DND-41 (cell line): ENCODE results near the gene SGCG.

Experiments
- ATAC-seq: fragments of 200-7000 bp; cut with Tn5 transposase; 3 replicates; pipeline ENCODE4 v1.9.1; 2021; ENCODE audit warnings: low read depth; ENCODE audit not compliant: insufficient read depth
- DNase-seq: peaks from one replicate; pipeline ENCODE4 v3.0.0-alpha.2; 2020
- H2AFZ ChIP-seq: 2 replicates; pipeline ENCODE4 v1.6.0; 2012; ENCODE audit warnings: low read depth, low read length
- H3K27ac ChIP-seq: 2 replicates; pipeline ENCODE4 v1.5.1; 2012; ENCODE audit warnings: low read length, inconsistent platforms
- H3K27me3 ChIP-seq: fragments of 200-600 bp; sonication (generic); 2 replicates; pipeline ENCODE4 v1.6.0; 2012; ENCODE audit warnings: low read length, mild to moderate bottlenecking, inconsistent platforms; ENCODE audit not compliant: insufficient read depth, poor library complexity
- H3K36me3 ChIP-seq: 2 replicates; pipeline ENCODE4 v1.5.1; 2012; ENCODE audit warnings: low read length, inconsistent platforms; ENCODE audit not compliant: insufficient read depth
- H3K4me1 ChIP-seq: 2 replicates; pipeline ENCODE4 v1.5.1; 2012; ENCODE audit warnings: mild to moderate bottlenecking, low read length; ENCODE audit not compliant: insufficient read depth
- H3K4me2 ChIP-seq: 2 replicates; pipeline ENCODE4 v1.6.0; 2012; ENCODE audit warnings: mild to moderate bottlenecking, moderate library complexity, low read length, inconsistent platforms; ENCODE audit not compliant: insufficient read depth
- H3K4me3 ChIP-seq, 2 experiments: fragments of 200-600 bp in 1 of 2; shearing (Covaris generic) in 1 of 2; 2 replicates each; pipeline ENCODE4 v1.5.1; 2012 to 2016; ENCODE audit warnings: inconsistent platforms in 2 of 2, low read length in 2 of 2, mild to moderate bottlenecking in 2 of 2, low read depth in 1 of 2, moderate library complexity in 1 of 2
- H3K79me2 ChIP-seq: 2 replicates; pipeline ENCODE4 v1.6.0; 2012; ENCODE audit warnings: low read length, inconsistent platforms; ENCODE audit not compliant: insufficient read depth
- H3K9ac ChIP-seq: 2 replicates; pipeline ENCODE4 v1.6.0; 2012; ENCODE audit warnings: low read depth, mild to moderate bottlenecking, inconsistent platforms, low read length, moderate library complexity
- H3K9me3 ChIP-seq: 2 replicates; pipeline ENCODE4 v1.5.1; 2012; ENCODE audit warnings: low read length, moderate library complexity, mild to moderate bottlenecking, inconsistent platforms; ENCODE audit not compliant: insufficient read depth, severe bottlenecking
- H4K20me1 ChIP-seq: 2 replicates; pipeline ENCODE4 v1.6.0; 2012; ENCODE audit warnings: low read length; ENCODE audit not compliant: insufficient read depth
- EZH2 ChIP-seq: IDR thresholded peaks from 3 replicates; pipeline ENCODE4 v1.6.1; 2012; ENCODE audit warnings: borderline replicate concordance, low read depth, mild to moderate bottlenecking, moderate library complexity, low read length, inconsistent platforms; ENCODE audit not compliant: severe bottlenecking
- TF ChIP-seq, protein P1 (sequence below): IDR thresholded peaks from 2 replicates; pipeline ENCODE4 v1.5.1; 2012; ENCODE audit warnings: borderline replicate concordance, low read length, moderate library complexity, mild to moderate bottlenecking; ENCODE audit not compliant: poor library complexity, severe bottlenecking; ENCODE audit errors: extremely low read depth

Gene SGCG

DNA sequence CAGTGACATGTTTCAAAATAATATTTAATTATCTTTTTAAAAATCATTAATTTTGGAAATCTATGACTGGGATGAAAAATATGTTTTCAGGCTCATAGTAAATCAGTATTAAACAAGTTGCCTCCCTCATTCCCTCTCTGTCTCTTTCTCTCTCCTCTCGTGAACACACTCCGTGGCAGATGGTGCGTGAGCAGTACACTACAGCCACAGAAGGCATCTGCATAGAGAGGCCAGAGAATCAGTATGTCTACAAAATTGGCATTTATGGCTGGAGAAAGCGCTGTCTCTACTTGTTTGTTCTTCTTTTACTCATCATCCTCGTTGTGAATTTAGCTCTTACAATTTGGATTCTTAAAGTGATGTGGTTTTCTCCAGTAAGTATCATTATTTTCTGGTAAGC is 22.7 kb downstream of the SGCG start:
- no peak for ATAC-seq
- no peak for DNase-seq
- Histone ChIP-seq H3K9ac (no peak overlapping the region), H3K4me1 (no peaks in the 10 kb centered on the region), H3K27ac (no peak overlapping the region), H3K9me3 (no peaks in the 10 kb centered on the region), H3K4me3 (no peak overlapping the region), H3K79me2 (no peaks in the 10 kb centered on the region), H4K20me1 (no peaks in the 10 kb centered on the region), H3K27me3 (no peaks in the 10 kb centered on the region), H3K36me3 (no peaks in the 10 kb centered on the region), H2AFZ (no peak overlapping the region), H3K4me2 (no peak overlapping the region)
- TF ChIP-seq, protein P1, sequence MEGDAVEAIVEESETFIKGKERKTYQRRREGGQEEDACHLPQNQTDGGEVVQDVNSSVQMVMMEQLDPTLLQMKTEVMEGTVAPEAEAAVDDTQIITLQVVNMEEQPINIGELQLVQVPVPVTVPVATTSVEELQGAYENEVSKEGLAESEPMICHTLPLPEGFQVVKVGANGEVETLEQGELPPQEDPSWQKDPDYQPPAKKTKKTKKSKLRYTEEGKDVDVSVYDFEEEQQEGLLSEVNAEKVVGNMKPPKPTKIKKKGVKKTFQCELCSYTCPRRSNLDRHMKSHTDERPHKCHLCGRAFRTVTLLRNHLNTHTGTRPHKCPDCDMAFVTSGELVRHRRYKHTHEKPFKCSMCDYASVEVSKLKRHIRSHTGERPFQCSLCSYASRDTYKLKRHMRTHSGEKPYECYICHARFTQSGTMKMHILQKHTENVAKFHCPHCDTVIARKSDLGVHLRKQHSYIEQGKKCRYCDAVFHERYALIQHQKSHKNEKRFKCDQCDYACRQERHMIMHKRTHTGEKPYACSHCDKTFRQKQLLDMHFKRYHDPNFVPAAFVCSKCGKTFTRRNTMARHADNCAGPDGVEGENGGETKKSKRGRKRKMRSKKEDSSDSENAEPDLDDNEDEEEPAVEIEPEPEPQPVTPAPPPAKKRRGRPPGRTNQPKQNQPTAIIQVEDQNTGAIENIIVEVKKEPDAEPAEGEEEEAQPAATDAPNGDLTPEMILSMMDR = no peak
- TF ChIP-seq EZH2 = no peak

DNA sequence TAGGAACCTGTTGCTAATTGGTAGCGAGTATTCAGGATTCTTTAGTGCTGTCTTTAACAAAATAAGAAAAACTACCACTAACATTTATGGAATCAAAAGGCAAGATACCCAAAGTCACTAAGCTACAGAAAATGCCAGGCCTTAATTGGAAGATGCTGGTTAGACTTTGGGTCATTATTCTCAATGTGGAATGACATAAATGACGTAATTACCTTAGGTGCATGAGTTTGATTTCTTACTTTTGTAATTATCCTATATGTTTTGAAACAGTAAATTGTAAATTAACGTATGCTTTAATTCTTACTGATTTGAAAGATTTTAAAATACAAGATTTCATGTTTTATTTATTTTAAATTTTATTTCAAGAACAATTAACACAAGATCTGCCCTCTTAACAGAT is 25.0 kb downstream of the SGCG start:
- H4K20me1 ChIP-seq = no peaks in the 10 kb centered on the region
- ATAC-seq = no peak
- H2AFZ ChIP-seq = no peak overlapping the region
- no peak overlapping the region for H3K4me2 ChIP-seq
- H3K4me3 ChIP-seq = no peak overlapping the region
- no peaks in the 10 kb centered on the region for H3K27me3 ChIP-seq
- TF ChIP-seq, protein P1 = no peak
- no peak for TF ChIP-seq EZH2
- no peaks in the 10 kb centered on the region for H3K79me2 ChIP-seq
- H3K27ac ChIP-seq = no peak overlapping the region
- no peaks in the 10 kb centered on the region for H3K36me3 ChIP-seq
- no peak overlapping the region for H3K9ac ChIP-seq
- DNase-seq = no peak
- H3K9me3 ChIP-seq = no peaks in the 10 kb centered on the region
- H3K4me1 ChIP-seq = no peaks in the 10 kb centered on the region

DNA sequence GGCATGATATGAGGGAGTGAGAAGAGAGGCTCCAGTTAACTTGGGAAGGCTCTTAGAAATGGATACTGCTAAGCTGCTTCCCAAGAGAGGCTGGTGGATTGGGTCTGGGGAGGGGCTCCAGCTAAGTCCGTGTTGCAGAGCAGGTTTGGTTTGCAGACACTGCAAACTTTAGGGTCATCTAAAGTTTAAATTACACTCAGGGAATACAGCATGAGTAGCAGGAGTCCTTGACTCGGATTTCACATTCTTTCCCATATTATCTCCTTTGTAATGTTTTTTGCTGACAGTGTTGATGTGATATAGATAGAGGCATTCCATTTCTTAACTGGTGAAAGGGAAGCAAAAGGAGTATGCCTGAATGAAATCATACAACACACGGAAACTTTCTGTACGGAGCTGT is 31.9 kb downstream of the SGCG start:
- Histone ChIP-seq H3K27ac (no peak overlapping the region), H3K36me3 (no peaks in the 10 kb centered on the region), H3K27me3 (no peaks in the 10 kb centered on the region), H3K4me3 (no peak overlapping the region), H3K9ac (no peak overlapping the region), H4K20me1 (no peaks in the 10 kb centered on the region), H3K4me2 (no peak overlapping the region), H3K4me1 (no peaks in the 10 kb centered on the region), H3K79me2 (no peaks in the 10 kb centered on the region), H2AFZ (no peak overlapping the region), H3K9me3 (peaks cover 3% of the 10 kb centered on the region)
- no peak for DNase-seq
- TF ChIP-seq, protein P1 = no peak
- TF ChIP-seq EZH2 = no peak
- ATAC-seq = no peak

DNA sequence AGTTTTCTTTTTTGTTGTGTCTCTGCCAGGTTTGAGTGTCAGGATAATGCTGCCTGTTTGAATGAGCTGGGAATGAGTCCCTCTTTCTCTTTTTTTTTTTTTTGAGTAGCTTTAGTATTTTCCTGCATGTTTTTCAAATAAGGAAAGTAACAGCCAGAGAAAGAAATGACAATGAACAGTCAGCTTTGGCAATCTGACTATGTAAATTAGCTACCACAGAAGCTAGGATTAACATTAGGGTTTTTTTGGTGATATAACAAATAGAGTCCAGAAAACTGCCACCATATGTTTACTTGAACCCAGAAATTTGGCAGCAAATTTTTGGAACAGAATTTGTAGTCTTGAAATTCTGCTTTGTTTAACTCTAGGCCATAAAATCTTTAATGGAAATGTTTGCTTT is 50.5 kb downstream of the SGCG start:
- H3K36me3 ChIP-seq = no peaks in the 10 kb centered on the region
- ATAC-seq (no peak), DNase-seq (no peak)
- H3K27me3 ChIP-seq = no peaks in the 10 kb centered on the region
- no peaks in the 10 kb centered on the region for H3K4me1 ChIP-seq
- H3K79me2 ChIP-seq = no peaks in the 10 kb centered on the region
- H3K9me3 ChIP-seq = no peaks in the 10 kb centered on the region
- TF ChIP-seq, protein P1 = no peak
- TF ChIP-seq EZH2 = no peak
- H3K4me3 ChIP-seq = no peak overlapping the region
- H3K27ac ChIP-seq = no peak overlapping the region
- no peak overlapping the region for H3K4me2 ChIP-seq
- H4K20me1 ChIP-seq = no peaks in the 10 kb centered on the region
- H3K9ac ChIP-seq = no peak overlapping the region
- no peak overlapping the region for H2AFZ ChIP-seq
